Prostate gland (tissue), 2 donors: ENCODE results near the gene ZNF273. TPM values are rescaled to one million over a fixed set of nuclear protein-coding genes. Genes with fewer than 3 reads are reported as not detected.

Experiments
- DNase-seq: peaks from one replicate; pipeline ENCODE4 v3.0.0-alpha.2; 2019; ENCODE audit warnings: low spot score
- H3K27ac ChIP-seq, 2 donors: fragments of 200-600 bp; sonication (generic); 2 replicates each; pipeline ENCODE4 v1.5.1; 2017 to 2019
- H3K27me3 ChIP-seq: fragments of 200-600 bp; sonication (generic); replicated peaks from 2 replicates; pipeline ENCODE4 v1.5.1; 2019; ENCODE audit not compliant: insufficient read depth
- H3K36me3 ChIP-seq, 2 donors: fragments of 200-600 bp; sonication (generic); 1 replicate in 1 of 2; 2 replicates in 1 of 2; pipeline versions ENCODE4 v1.5.1 to v1.8.1; 2017 to 2019
- H3K4me1 ChIP-seq: fragments of 200-600 bp; sonication (generic); replicated peaks from 2 replicates; pipeline ENCODE4 v1.5.1; 2019
- H3K4me3 ChIP-seq, 2 donors: fragments of 200-600 bp; sonication (generic); 2 replicates each; pipeline ENCODE4 v1.5.1; 2017 to 2019
- H3K9me3 ChIP-seq: fragments of 200-600 bp; sonication (generic); 2 replicates; pipeline ENCODE4 v1.5.1; 2017
- CTCF ChIP-seq, 4 experiments: fragments of 200-600 bp in 2 of 4; fragments of 450-650 bp in 2 of 4; sonication (generic) in 2 of 4; IDR thresholded peaks; 1 replicate in 3 of 4; 2 replicates in 1 of 4; pipeline ENCODE4 v1.5.1; 2016 to 2019; ENCODE audit warnings: antibody characterized with exemption in 4 of 4, mild to moderate bottlenecking in 2 of 4, moderate library complexity in 2 of 4
- POLR2A ChIP-seq: fragments of 450-650 bp; IDR thresholded peaks from one replicate; pipeline ENCODE4 v1.6.1; 2016; ENCODE audit warnings: antibody characterized with exemption, mild to moderate bottlenecking
- POLR2AphosphoS5 ChIP-seq: sonication (generic); formaldehyde crosslinking; IDR thresholded peaks from one replicate; pipeline ENCODE4 v1.6.1; 2017; ENCODE audit warnings: antibody characterized with exemption
- WGBS: methylation state at CpG from one replicate; pipeline ENCODE4 v1.1.5; 2018; 5-methylcytosine and 5-hydroxymethylcytosine counted together
- intact Hi-C: fragments of 100-400 bp; cut with DNase I; formaldehyde crosslinking; loops from one replicate; pipeline ENCODE4 v1.14.2; 2022
- total RNA-seq, 2 donors: library from RNA; depleted of rRNA; stranded (reverse); fragments of >200 nt; gene quantifications; one replicate each; pipeline ENCODE4 v1.1.0, GENCODE V29; 2016

Gene ZNF273
- total RNA-seq, 2 donors from 2014 or later, result 9.7 to 11.5 TPM

GRCh38 chr7:64869912-64870562 lies 33.0 kb upstream of the ZNF273 start:
- H3K27ac ChIP-seq, result no peak overlapping the region
- no peaks in the 10 kb centered on the region for H3K9me3 ChIP-seq
- H3K4me3 ChIP-seq, result no peak overlapping the region
- TF ChIP-seq CTCF (IDR thresholded peaks at IDR 0.05) (no peak), POLR2A (no peak), POLR2AphosphoS5 (no peak)
- no peaks in the 10 kb centered on the region for H3K36me3 ChIP-seq
- intact Hi-C loops, result no loop called here
- no peak for DNase-seq
- 96% methylated on average over 32 of the region's 32 CpGs for WGBS
- H3K4me1 ChIP-seq, result no peaks in the 10 kb centered on the region
- H3K27me3 ChIP-seq, result no peaks in the 10 kb centered on the region

GRCh38 chr7:64870656-64871055 lies 32.4 kb upstream of the ZNF273 start:
- no peak for TF ChIP-seq CTCF (IDR thresholded peaks at IDR 0.05)
- TF ChIP-seq POLR2AphosphoS5, result no peak
- TF ChIP-seq POLR2A, result no peak
- intact Hi-C loops, result no loop called here
- Histone ChIP-seq H3K36me3 (no peaks in the 10 kb centered on the region), H3K9me3 (no peaks in the 10 kb centered on the region), H3K4me1 (no peaks in the 10 kb centered on the region), H3K27ac (no peak overlapping the region), H3K4me3 (no peak overlapping the region), H3K27me3 (no peaks in the 10 kb centered on the region)
- 94% methylated on average over 13 of the region's 13 CpGs for WGBS
- no peak for DNase-seq

- no peaks in the 10 kb centered on the region for H3K27me3 ChIP-seq
- no peaks in the 10 kb centered on the region for H3K36me3 ChIP-seq
- intact Hi-C loops, result no loop called here
- no peak for DNase-seq
- H3K4me3 ChIP-seq, result no peak overlapping the region
- TF ChIP-seq POLR2AphosphoS5 (no peak), POLR2A (no peak), CTCF (IDR thresholded peaks at IDR 0.05) (no peak)
- H3K9me3 ChIP-seq, result no peaks in the 10 kb centered on the region
- 69% methylated on average over 8 of the region's 8 CpGs for WGBS
- no peaks in the 10 kb centered on the region for H3K4me1 ChIP-seq
- no peak overlapping the region for H3K27ac ChIP-seq
Measured at GRCh38 chr7:64871761-64872160, 31.3 kb upstream of the ZNF273 start.

- 94% methylated on average over 36 of the region's 36 CpGs for WGBS
- Histone ChIP-seq H3K27me3 (no peaks in the 10 kb centered on the region), H3K9me3 (no peaks in the 10 kb centered on the region), H3K4me3 (no peak overlapping the region), H3K36me3 (no peaks in the 10 kb centered on the region), H3K4me1 (no peaks in the 10 kb centered on the region), H3K27ac (no peak overlapping the region)
- no peak for TF ChIP-seq CTCF (IDR thresholded peaks at IDR 0.05)
- TF ChIP-seq POLR2AphosphoS5, result no peak
- no peak for TF ChIP-seq POLR2A
- DNase-seq, result no peak
- intact Hi-C loops, result no loop called here
Measured at GRCh38 chr7:64872351-64873154, 30.5 kb upstream of the ZNF273 start.

GRCh38 chr7:64873155-64873500 lies 29.9 kb upstream of the ZNF273 start:
- TF ChIP-seq CTCF (IDR thresholded peaks at IDR 0.05) (no peak), POLR2A (no peak), POLR2AphosphoS5 (no peak)
- Histone ChIP-seq H3K27ac (no peak overlapping the region), H3K36me3 (no peaks in the 10 kb centered on the region), H3K4me3 (no peak overlapping the region), H3K9me3 (no peaks in the 10 kb centered on the region), H3K4me1 (no peaks in the 10 kb centered on the region), H3K27me3 (no peaks in the 10 kb centered on the region)
- WGBS, result 93% methylated on average over 10 of the region's 10 CpGs
- DNase-seq, result no peak
- intact Hi-C loops, result no loop called here
